GM12878 (cell line): ENCODE results near the gene HES2.

Experiments
- BCL11A ChIP-seq: IDR thresholded peaks from 2 replicates; pipeline ENCODE4 v1.6.1; 2011; ENCODE audit warnings: low read depth, low read length
- CEBPB ChIP-seq, 2 experiments: fragments of 150-350 bp in 1 of 2; IDR thresholded peaks; 2 replicates each; pipeline ENCODE4 v1.6.1; 2012 to 2014; ENCODE audit warnings: low read depth in 2 of 2, low read length in 2 of 2, borderline replicate concordance in 1 of 2, inconsistent platforms in 1 of 2
- EP300 ChIP-seq, 2 experiments: fragments of 150-350 bp in 1 of 2; IDR thresholded peaks; 2 replicates each; pipeline ENCODE4 v1.6.1; 2011 to 2012; ENCODE audit warnings: low read depth in 2 of 2, low read length in 2 of 2, borderline replicate concordance in 1 of 2, improper control_type of control experiment in 1 of 2, inconsistent platforms in 1 of 2; ENCODE audit not compliant: control insufficient read depth in 1 of 2
- FOXM1 ChIP-seq: IDR thresholded peaks from 2 replicates; pipeline ENCODE4 v1.6.1; 2012; ENCODE audit warnings: low read depth, mild to moderate bottlenecking, inconsistent platforms, low read length, moderate library complexity
- IKZF2 ChIP-seq, 2 experiments: fragments of 450-650 bp; IDR thresholded peaks; 2 replicates each; pipeline ENCODE4 v1.6.1; 2017; ENCODE audit warnings: mild to moderate bottlenecking in 2 of 2, moderate library complexity in 2 of 2
- JUND ChIP-seq: IDR thresholded peaks from 2 replicates; pipeline ENCODE4 v1.6.1; 2012; ENCODE audit warnings: low read depth, mild to moderate bottlenecking, low read length, improper control_type of control experiment, moderate library complexity
- KDM1A ChIP-seq: fragments of 200-600 bp; sonication (generic); IDR thresholded peaks from 2 replicates; pipeline ENCODE4 v1.6.1; 2016; ENCODE audit warnings: borderline replicate concordance
- MXI1 ChIP-seq: fragments of 150-350 bp; IDR thresholded peaks from 2 replicates; pipeline ENCODE4 v1.6.1; 2011; ENCODE audit warnings: low read depth, mild to moderate bottlenecking, inconsistent platforms, low read length, improper control_type of control experiment
- ZNF24 ChIP-seq: fragments of 450-650 bp; IDR thresholded peaks from 2 replicates; pipeline ENCODE4 v1.6.1; 2017; ENCODE audit warnings: antibody characterized with exemption, mild to moderate bottlenecking

DNA sequence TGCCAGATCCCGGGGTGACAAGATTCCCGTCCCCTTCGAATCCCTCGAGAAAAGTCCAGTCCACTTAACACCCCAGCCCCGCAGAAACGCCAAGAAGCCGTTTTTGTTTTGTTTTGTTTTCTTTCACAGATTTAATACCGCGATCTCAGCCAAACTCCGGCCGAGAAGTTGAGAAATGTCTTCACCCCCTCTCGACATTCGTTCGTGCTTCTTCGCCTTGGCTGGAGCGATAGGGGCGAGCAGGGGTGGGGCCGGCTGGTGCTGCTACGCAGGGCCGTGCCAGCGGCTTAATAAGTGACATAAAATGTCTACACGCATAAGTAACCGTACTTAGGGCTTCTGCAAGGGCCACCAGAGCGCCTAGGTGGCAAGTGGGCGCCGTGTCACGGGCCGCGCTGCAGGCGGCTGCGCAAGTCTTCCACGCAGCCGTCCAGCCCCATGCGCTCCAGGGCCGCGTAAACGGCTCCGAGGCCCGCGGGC lies 41.4 kb upstream of the HES2 start:
- no peak for TF ChIP-seq FOXM1
- TF ChIP-seq KDM1A, result no peak
- no peak for TF ChIP-seq CEBPB (IDR thresholded peaks at IDR 0.05; ENCODE audit: borderline replicate concordance in 1 of 2, low read depth in 2 of 2, low read length in 2 of 2)
- no peak for TF ChIP-seq JUND
- TF ChIP-seq ZNF24, result no peak
- TF ChIP-seq IKZF2 (IDR thresholded peaks at IDR 0.05), result no peak
- no peak for TF ChIP-seq BCL11A
- no peak for TF ChIP-seq MXI1
- no peak for TF ChIP-seq EP300 (IDR thresholded peaks at IDR 0.05; ENCODE audit: borderline replicate concordance in 1 of 2, control insufficient read depth in 1 of 2, low read depth in 2 of 2, low read length in 2 of 2)
